Spleen (tissue), 7 donors: Measurements from ENCODE around the gene POLR3C.

Experiments used
- POLR2A ChIP-seq, 3 donors: fragments of 450-650 bp; IDR thresholded peaks; one replicate each; pipeline ENCODE4 v1.5.1; 2017; ENCODE audit warnings: antibody characterized with exemption in 3 of 3, mild to moderate bottlenecking in 1 of 3
- POLR2AphosphoS5 ChIP-seq, 3 donors: sonication (generic); formaldehyde crosslinking; IDR thresholded peaks; one replicate each; pipeline ENCODE4 v1.5.1; 2017; ENCODE audit warnings: antibody characterized with exemption in 3 of 3
- TF ChIP-seq, protein P1 (sequence below), 11 experiments: fragments of 200-600 bp in 7 of 11; fragments of 450-650 bp in 4 of 11; sonication (generic) in 4 of 11; IDR thresholded peaks in 8 of 11; conservative IDR thresholded peaks in 3 of 11; 1 replicate in 7 of 11; 2 replicates in 4 of 11; pipeline versions ENCODE4 v1.4.0 to v1.8.0; 2016 to 2021; ENCODE audit warnings: antibody characterized with exemption in 11 of 11, inconsistent platforms in 4 of 11, mild to moderate bottlenecking in 1 of 11
- donor health status: DM: no; HTN: no; CAD: no; lungs with moderate emphysema.
- donor health status: DM: no; HTN: no; CAD: no.
- donor health status: DM: no; HTN: no; CAD: no.

DNA sequence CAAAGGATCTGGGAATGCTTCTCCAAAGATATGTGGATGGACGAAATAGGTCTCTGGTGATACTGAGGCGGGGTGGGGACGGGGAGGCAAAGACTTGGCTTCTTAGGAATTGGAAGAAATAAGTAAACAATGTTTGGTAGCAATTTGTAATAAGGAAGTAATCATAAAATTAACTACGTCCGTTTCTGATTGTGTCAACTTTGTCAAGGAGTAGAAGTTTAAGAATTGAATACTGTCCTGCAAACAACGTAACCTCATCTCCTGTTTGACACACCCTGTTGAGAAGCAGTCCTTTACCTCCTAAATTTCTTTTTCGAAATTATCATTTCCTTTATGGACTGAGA lies 471 bp downstream of the POLR3C start:
- TF ChIP-seq, protein P1, sequence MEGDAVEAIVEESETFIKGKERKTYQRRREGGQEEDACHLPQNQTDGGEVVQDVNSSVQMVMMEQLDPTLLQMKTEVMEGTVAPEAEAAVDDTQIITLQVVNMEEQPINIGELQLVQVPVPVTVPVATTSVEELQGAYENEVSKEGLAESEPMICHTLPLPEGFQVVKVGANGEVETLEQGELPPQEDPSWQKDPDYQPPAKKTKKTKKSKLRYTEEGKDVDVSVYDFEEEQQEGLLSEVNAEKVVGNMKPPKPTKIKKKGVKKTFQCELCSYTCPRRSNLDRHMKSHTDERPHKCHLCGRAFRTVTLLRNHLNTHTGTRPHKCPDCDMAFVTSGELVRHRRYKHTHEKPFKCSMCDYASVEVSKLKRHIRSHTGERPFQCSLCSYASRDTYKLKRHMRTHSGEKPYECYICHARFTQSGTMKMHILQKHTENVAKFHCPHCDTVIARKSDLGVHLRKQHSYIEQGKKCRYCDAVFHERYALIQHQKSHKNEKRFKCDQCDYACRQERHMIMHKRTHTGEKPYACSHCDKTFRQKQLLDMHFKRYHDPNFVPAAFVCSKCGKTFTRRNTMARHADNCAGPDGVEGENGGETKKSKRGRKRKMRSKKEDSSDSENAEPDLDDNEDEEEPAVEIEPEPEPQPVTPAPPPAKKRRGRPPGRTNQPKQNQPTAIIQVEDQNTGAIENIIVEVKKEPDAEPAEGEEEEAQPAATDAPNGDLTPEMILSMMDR (IDR thresholded peaks at IDR 0.05 in 8 of 11, conservative IDR thresholded peaks at IDR 0.05 in 3 of 11) = no peak
- TF ChIP-seq POLR2A (IDR thresholded peaks at IDR 0.05) = no peak
- TF ChIP-seq POLR2AphosphoS5 (IDR thresholded peaks at IDR 0.05) = no peak
